GM10266 (cell line): ENCODE data around the gene SPATA13.
A peak's percentile ranks its signal among the peaks of the same experiment; 100 is the strongest.

Experiments used
- DNase-seq: peaks from one replicate; pipeline ENCODE4 v3.0.0; 2012; ENCODE audit errors: extremely low spot score
- CTCF ChIP-seq: IDR thresholded peaks from 2 replicates; pipeline ENCODE4 v1.5.1; 2012; ENCODE audit warnings: mild to moderate bottlenecking, low read depth; ENCODE audit not compliant: control insufficient read depth, insufficient read depth; ENCODE audit errors: missing control alignments

Gene SPATA13

GRCh38 chr13:24122569-24122968, 38.0 kb upstream of the SPATA13 start:
- no peak for TF ChIP-seq CTCF

GRCh38 chr13:24123761-24124160, 36.8 kb upstream of the SPATA13 start:
- no peak for TF ChIP-seq CTCF

More at GRCh38 chr13:24122569-24122968, 38.0 kb upstream of the SPATA13 start:
- DNase-seq, result no peak

GRCh38 chr13:24124789-24125476, 35.6 kb upstream of the SPATA13 start:
- no peak for TF ChIP-seq CTCF
- DNase-seq, result peak; percentile 51

More at GRCh38 chr13:24123761-24124160, 36.8 kb upstream of the SPATA13 start:
- DNase-seq, result no peak

- no peak for TF ChIP-seq CTCF
- DNase-seq, result peak; percentile 40
Measured at GRCh38 chr13:24127116-24127631, 33.3 kb upstream of the SPATA13 start.

GRCh38 chr13:24128112-24128511, 32.4 kb upstream of the SPATA13 start:
- no peak for DNase-seq
- no peak for TF ChIP-seq CTCF

GRCh38 chr13:24128962-24129361, 31.6 kb upstream of the SPATA13 start:
- no peak for DNase-seq
- no peak for TF ChIP-seq CTCF
